IPS-18a (cell line): Measurements from ENCODE around the gene CD226.
"Not testable (repeated sequence)": the region's sequence is repeated elsewhere in the genome, so short reads cannot be mapped to it uniquely, and the experiment has no call there.

Source experiments
- H3K27ac ChIP-seq: one replicate; pipeline ENCODE4 v1.5.1; 2013; ENCODE audit warnings: low read length
- H3K27me3 ChIP-seq: one replicate; pipeline ENCODE4 v1.6.1; 2013; ENCODE audit warnings: mild to moderate bottlenecking, low read length; ENCODE audit not compliant: control insufficient read depth, insufficient read depth
- H3K36me3 ChIP-seq: one replicate; pipeline ENCODE4 v1.6.1; 2013; ENCODE audit warnings: low read depth, low read length; ENCODE audit not compliant: control insufficient read depth
- H3K4me1 ChIP-seq: one replicate; pipeline ENCODE4 v1.6.1; 2013; ENCODE audit warnings: low read depth, low read length; ENCODE audit not compliant: control insufficient read depth
- H3K4me3 ChIP-seq: one replicate; pipeline ENCODE4 v1.5.1; 2013; ENCODE audit warnings: low read length
- H3K9ac ChIP-seq: one replicate; pipeline ENCODE4 v1.6.1; 2013; ENCODE audit warnings: mild to moderate bottlenecking, low read length, moderate library complexity
- H3K9me3 ChIP-seq: one replicate; pipeline ENCODE4 v1.6.1; 2013; ENCODE audit warnings: low read depth, low read length; ENCODE audit not compliant: control insufficient read depth

CD226 gene

DNA sequence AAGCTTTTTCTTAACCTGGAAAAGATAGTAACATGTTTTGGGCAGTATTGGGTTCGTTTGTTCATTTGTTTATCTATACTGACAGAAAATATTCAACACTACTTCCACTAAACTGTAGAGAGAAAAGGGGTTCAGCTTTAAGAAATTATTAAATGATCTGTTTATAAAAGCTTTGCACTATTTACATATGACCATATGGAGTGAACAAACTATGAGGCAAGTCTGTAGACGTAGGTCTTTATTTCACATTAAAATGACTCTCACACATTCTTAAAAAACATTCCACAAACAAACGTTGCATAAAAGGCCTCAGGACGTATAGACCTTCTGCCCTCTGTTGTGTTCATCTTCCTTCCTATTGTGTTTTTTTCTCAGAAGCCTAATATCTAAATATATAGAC is 94.6 kb downstream of the CD226 start:
- Histone ChIP-seq H3K36me3 (no peaks in the 10 kb centered on the region), H3K27me3 (no peaks in the 10 kb centered on the region), H3K4me1 (no peaks in the 10 kb centered on the region), H3K9me3 (no peaks in the 10 kb centered on the region), H3K9ac (no peak overlapping the region), H3K27ac (no peak overlapping the region), H3K4me3 (no peak overlapping the region)

DNA sequence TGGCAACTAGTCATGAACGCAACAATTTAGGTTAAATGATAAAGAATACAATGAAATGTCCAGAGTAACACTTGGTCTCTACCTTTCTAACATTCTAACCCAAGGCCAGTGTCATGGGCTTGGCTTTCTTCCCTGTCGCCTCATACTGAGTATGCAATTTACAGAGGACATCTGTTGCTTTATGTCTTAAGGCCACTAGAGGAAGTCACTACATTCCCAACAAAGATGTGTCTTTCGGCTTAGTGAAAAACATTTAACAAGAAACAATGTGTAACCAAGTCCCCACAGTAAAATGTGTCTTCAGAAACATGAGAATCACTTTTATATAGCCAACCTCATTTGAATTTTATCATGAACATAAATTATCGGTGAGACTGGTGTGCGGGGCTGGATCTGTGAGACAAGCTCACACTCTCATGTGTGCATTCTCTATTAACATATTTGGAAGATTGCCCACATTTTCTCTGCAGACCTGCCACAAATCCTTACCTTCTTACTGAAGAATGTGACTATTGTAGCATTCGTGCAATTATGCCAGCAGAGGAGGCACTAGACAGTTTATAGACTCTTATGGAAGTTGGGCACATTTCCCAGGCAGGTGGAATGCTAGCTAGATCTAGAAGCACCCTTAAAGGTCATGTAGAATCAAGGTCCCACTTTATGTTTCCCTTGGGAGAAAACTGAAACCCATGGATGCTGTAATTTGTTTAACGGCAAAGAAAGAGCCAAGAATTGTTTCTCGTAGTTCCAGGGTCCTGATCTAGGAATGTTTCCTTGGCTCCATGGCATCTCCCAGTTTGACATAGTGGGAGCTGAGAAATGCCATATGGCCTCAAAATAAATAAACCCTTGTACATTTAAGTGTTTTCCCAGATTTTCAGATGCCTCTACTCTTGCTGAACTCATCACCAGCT is 101.8 kb downstream of the CD226 start:
- no peaks in the 10 kb centered on the region for H3K36me3 ChIP-seq
- H3K27me3 ChIP-seq = no peaks in the 10 kb centered on the region
- H3K4me3 ChIP-seq = no peak overlapping the region
- H3K4me1 ChIP-seq = no peaks in the 10 kb centered on the region
- H3K27ac ChIP-seq = no peak overlapping the region
- H3K9me3 ChIP-seq = no peaks in the 10 kb centered on the region
- no peak overlapping the region for H3K9ac ChIP-seq

DNA sequence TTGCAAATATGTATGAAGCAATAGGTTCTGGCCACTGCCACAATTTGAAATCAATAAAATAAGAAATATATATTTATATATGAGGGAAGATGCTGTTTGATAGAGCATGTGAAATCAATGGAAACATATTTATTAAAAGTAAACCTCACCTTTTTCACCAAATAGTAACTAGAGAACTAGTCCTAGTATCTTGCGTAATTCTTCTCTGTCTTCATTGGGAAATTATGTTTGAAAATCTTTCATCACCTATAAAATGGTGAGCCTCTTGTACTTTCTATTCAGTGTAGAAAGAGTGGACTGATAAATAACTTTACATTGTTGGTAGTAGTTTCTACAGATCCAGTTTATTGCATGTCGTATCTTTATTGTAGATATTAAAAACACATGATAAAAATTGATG is 103.0 kb downstream of the CD226 start:
- no peak overlapping the region for H3K27ac ChIP-seq
- no peaks in the 10 kb centered on the region for H3K4me1 ChIP-seq
- H3K27me3 ChIP-seq = no peaks in the 10 kb centered on the region
- no peaks in the 10 kb centered on the region for H3K9me3 ChIP-seq
- no peaks in the 10 kb centered on the region for H3K36me3 ChIP-seq
- no peak overlapping the region for H3K4me3 ChIP-seq
- no peak overlapping the region for H3K9ac ChIP-seq

DNA sequence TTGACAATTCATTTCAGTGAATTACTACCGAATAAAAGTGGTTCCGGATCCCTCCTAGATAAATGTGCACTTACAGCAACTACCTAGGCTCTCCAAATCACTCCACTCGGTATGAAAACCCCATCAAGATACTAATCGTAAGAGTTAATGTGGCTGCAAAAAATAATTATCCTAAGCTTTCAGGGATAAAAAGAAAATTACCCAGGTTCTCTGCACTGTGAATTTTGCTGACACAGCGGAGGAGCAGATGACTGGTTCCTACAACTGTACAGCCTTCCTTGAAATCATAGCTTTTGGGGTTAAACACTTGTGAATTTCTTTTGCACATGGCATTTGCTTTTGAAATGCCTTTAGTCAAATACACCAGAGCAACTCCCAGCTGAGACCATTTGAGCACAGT is 104.7 kb downstream of the CD226 start:
- Histone ChIP-seq H3K4me3 (no peak overlapping the region), H3K9ac (no peak overlapping the region), H3K36me3 (no peaks in the 10 kb centered on the region), H3K27me3 (no peaks in the 10 kb centered on the region), H3K4me1 (no peaks in the 10 kb centered on the region), H3K27ac (no peak overlapping the region), H3K9me3 (no peaks in the 10 kb centered on the region)

DNA sequence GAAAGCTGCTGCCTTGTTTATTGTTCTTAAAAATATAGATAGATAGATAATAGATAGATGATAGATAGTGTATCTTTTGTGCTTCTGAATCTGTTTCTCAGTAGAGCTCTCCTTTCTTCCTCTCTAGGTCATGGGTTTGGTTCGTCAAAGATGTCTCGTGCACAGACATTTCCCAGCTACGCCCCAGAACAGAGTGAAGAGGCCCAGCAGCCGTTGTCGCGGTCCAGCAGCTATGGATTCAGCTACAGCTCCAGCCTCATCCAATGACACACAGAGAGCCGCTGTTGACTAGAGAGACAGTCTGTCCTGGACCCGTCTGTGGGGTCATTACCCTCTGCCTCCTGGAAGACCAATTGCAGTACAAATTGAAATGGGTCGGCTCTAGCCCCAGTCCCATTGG is 106.6 kb downstream of the CD226 start:
- Histone ChIP-seq H3K9ac (no peak overlapping the region), H3K9me3 (no peaks in the 10 kb centered on the region), H3K27ac (no peak overlapping the region), H3K4me1 (no peaks in the 10 kb centered on the region), H3K4me3 (no peak overlapping the region), H3K36me3 (no peaks in the 10 kb centered on the region), H3K27me3 (no peaks in the 10 kb centered on the region)

DNA sequence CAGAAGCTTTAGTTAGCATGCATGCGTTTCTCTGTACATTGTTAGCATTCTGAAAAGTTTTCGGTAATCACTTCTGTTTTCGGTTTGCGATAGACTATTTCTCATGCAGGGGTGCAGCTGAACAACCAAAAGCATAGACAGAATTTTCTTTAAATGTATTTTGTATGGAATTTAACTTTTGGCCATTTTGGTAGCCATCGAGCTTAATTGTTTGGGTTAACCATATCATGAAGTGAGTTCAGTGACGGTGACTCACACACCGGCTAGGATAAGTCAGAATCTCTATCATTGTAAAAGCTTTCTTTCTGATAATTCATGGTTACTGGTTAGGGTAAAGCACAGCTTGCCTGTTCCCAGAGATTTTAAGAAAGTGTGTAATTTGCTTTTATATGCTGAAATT is 107.2 kb downstream of the CD226 start:
- no peak overlapping the region for H3K4me3 ChIP-seq
- H3K27me3 ChIP-seq = no peaks in the 10 kb centered on the region
- H3K9me3 ChIP-seq = no peaks in the 10 kb centered on the region
- H3K9ac ChIP-seq = no peak overlapping the region
- no peaks in the 10 kb centered on the region for H3K4me1 ChIP-seq
- H3K36me3 ChIP-seq = no peaks in the 10 kb centered on the region
- H3K27ac ChIP-seq = no peak overlapping the region

DNA sequence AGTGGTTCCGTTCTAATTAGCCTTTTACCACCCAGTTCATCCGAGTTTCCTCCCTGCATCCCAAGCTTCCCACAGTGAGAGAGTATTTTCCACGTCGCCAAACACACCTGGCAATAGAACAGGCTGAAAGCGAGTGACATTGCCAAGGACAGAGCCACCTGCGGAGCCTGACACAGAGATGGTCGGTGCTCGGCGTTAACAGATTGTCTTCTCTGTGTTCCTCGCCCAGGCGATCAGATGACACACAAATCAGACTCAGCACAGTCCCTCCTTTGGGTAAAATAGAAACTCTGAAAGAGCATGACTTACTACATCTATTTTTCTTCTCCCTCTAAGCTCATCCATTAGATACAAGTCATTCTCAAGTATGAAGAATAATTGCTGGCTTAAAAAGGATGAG is 107.7 kb downstream of the CD226 start:
- H3K4me3 ChIP-seq = no peak overlapping the region
- no peak overlapping the region for H3K27ac ChIP-seq
- H3K4me1 ChIP-seq = no peaks in the 10 kb centered on the region
- no peak overlapping the region for H3K9ac ChIP-seq
- no peaks in the 10 kb centered on the region for H3K9me3 ChIP-seq
- no peaks in the 10 kb centered on the region for H3K27me3 ChIP-seq
- no peaks in the 10 kb centered on the region for H3K36me3 ChIP-seq

DNA sequence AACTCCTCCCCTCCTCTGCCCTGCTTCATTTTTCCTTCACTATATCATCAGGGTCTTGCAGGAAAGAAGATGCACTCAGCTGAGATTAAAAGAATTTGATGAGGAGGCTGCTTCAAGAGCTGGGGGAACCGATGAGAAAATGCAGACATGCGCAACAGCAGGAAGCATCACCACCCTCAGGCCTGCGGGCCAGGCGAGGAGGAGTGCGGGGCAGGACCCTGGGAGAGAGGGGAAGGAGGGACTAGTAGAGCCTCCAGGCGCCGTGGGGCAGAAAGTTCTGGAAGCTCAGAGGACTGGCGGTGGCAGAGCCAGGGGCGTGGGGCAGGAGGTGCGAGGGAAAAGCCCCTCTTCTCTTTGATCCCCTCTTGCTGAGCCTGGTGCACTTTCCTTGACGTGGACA is 108.2 kb downstream of the CD226 start:
- H3K9ac ChIP-seq = no peak overlapping the region

DNA sequence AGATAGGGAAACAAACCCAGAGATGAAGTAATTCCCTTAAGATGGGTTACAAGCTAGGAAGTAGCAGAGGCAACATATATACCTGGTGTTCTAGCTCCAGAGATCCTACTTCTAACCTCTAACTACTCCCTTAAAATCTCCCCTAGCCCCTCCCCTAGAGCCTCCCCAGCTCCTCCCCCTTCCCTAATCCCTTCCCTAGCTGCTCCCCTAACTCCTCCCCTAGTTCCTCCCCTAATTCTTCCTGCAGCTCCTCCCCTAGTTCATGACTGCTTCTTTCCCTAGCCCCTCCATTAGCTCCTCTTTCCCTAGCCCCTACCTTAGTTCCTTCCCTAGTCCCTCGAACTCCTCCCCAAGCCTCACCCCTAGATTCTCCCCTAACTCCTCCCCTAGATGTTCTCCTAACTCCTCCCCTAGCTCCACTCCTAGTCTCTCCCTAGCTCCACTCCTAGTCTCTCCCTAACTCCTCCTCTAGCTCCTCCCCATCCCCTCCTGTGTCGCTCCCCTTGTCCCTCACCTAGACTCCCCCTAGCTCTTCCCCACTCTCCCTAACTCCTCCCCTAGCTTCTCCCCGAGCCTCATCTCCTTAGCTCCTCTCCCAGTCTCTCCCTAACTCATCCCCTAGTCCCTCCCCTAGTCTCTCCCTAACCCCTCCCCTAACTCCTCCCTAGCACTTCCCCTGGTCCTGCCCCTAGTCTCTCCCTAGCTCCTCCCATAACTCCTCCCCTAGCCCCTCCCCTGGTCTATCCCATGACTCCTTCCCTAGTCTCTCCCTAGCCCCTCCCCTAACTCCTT is 108.9 kb downstream of the CD226 start:
- no peaks in the 10 kb centered on the region for H3K36me3 ChIP-seq
- H3K9ac ChIP-seq = no peak overlapping the region
- no peaks in the 10 kb centered on the region for H3K4me1 ChIP-seq
- no peaks in the 10 kb centered on the region for H3K9me3 ChIP-seq
- H3K27me3 ChIP-seq = no peaks in the 10 kb centered on the region
- H3K4me3 ChIP-seq = no peak overlapping the region
- H3K27ac ChIP-seq = no peak overlapping the region

More for the DNA sequence above, 108.2 kb downstream of the CD226 start:
- no peaks in the 10 kb centered on the region for H3K36me3 ChIP-seq
- H3K27me3 ChIP-seq = no peaks in the 10 kb centered on the region
- H3K27ac ChIP-seq = no peak overlapping the region
- H3K4me3 ChIP-seq = no peak overlapping the region
- H3K4me1 ChIP-seq = no peaks in the 10 kb centered on the region
- H3K9me3 ChIP-seq = no peaks in the 10 kb centered on the region

DNA sequence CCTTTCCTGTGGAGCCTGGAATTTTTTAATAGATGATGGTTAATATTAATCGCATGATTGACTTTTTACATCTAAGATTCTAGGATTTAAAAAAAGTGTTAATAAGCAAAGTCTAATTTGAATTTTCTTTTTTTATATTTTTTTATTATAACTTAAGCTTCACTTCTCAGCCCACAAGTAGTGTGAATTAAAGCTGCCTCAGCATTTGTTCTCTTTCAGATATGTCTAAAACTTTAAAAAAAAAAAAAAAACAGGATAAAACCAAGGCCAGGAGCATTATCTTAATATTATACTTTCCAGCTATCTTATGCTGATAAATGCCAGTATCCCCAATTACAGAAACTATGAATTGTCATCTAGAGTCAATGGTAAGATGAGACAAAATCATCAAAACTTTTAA is 109.7 kb downstream of the CD226 start:
- Histone ChIP-seq H3K27me3 (no peaks in the 10 kb centered on the region), H3K36me3 (no peaks in the 10 kb centered on the region), H3K9me3 (no peaks in the 10 kb centered on the region), H3K4me3 (no peak overlapping the region), H3K4me1 (no peaks in the 10 kb centered on the region), H3K27ac (no peak overlapping the region), H3K9ac (no peak overlapping the region)

DNA sequence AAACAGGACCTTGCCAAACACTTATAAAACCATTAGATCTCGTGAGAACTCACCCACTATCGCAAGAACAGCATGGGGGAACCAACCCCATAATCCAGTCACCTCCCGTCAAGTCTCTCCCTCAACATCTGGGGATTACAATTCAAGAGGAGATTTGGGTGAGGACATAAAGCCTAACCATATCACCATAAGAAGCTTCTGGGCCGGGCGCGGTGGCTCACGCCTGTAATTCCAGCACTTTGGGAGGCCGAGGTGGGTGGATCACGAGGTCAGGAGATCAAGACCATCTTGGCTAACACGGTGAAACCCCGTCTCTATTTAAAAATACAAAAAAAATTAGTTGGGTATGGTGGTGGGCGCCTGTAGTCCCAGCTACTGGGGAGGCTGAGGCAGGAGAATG is 112.7 kb downstream of the CD226 start:
- H3K27me3 ChIP-seq, H3K9me3 ChIP-seq, H3K4me3 ChIP-seq, H3K4me1 ChIP-seq, H3K9ac ChIP-seq, H3K27ac ChIP-seq, H3K36me3 ChIP-seq: not testable (repeated sequence)

DNA sequence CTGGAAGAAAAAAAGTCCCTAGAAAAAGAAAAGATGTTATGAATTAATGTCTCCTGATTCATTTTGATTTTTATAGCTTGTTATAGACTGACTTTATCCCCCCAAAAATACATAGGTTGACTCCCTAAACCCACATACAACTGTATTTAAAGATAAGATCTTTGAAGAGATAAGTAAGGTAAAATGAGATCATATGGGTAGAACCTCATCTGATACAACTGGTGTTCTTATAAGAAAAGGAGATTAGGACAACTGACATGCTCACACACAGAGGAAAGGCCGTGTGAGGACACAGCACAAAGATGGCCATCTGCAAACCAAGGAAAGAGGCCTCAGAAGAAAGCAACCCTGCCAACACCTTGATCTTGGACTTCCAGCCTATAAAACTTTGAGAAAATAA is 117.5 kb downstream of the CD226 start:
- Histone ChIP-seq H3K9me3 (no peaks in the 10 kb centered on the region), H3K4me1 (no peaks in the 10 kb centered on the region), H3K27me3 (no peaks in the 10 kb centered on the region), H3K27ac (no peak overlapping the region), H3K9ac (no peak overlapping the region), H3K36me3 (no peaks in the 10 kb centered on the region), H3K4me3 (no peak overlapping the region)
